HG03354 (cell line): ENCODE results near the gene ICAM1.

Experiments used
- ATAC-seq: cut with Tn5 transposase; IDR thresholded peaks from one replicate; pipeline ENCODE4 v1.9.1; 2021; ENCODE audit warnings: mild to moderate bottlenecking; ENCODE audit not compliant: unreplicated experiment, poor library complexity, severe bottlenecking

Gene ICAM1

DNA sequence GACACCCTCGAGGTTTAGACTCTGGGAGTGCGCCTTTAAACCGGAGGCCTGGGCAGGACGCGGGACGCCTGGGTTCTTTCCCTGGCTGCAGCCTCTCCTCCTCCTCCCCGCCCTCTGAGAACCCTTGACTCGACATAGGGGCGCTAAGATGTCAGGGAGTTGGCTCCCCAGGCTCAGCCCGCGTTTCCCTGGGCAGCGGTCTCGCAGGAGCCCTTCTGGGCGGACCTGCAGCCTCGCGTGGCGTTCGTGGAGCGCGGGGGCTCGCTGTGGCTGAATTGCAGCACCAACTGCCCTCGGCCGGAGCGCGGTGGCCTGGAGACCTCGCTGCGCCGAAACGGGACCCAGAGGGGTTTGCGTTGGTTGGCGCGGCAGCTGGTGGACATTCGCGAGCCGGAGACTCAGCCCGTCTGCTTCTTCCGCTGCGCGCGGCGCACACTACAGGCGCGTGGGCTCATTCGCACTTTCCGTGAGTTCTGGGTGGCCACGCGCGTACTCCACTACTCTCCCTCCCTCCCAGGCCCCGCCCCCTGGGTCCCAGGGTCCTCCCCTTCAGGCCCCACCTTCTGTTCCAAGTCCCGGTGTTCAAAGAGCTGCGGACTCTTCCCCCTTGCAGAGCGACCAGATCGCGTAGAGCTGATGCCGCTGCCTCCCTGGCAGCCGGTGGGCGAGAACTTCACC, 20.1 kb downstream of the ICAM1 start:
- no peak for ATAC-seq

DNA sequence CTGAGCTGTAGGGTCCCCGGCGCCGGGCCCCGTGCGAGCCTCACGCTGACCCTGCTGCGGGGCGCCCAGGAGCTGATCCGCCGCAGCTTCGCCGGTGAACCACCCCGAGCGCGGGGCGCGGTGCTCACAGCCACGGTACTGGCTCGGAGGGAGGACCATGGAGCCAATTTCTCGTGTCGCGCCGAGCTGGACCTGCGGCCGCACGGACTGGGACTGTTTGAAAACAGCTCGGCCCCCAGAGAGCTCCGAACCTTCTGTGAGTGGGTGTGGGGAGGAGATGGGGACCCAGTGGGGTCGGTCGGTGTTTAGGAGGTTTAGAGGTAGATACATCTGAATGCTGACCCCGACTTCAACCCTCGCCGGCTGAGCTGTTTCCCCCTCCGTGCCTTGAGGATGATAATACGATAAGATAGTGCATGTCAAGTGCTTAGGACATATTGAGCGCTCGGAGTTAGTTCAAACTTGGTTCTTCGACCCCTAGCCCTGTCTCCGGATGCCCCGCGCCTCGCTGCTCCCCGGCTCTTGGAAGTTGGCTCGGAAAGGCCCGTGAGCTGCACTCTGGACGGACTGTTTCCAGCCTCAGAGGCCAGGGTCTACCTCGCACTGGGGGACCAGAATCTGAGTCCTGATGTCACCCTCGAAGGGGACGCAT, 20.8 kb downstream of the ICAM1 start:
- ATAC-seq = no peak

- ATAC-seq = peak; percentile 49
These were observed 21.4 kb downstream of the ICAM1 start for GRCh38 chr19:10292206-10292788.

DNA sequence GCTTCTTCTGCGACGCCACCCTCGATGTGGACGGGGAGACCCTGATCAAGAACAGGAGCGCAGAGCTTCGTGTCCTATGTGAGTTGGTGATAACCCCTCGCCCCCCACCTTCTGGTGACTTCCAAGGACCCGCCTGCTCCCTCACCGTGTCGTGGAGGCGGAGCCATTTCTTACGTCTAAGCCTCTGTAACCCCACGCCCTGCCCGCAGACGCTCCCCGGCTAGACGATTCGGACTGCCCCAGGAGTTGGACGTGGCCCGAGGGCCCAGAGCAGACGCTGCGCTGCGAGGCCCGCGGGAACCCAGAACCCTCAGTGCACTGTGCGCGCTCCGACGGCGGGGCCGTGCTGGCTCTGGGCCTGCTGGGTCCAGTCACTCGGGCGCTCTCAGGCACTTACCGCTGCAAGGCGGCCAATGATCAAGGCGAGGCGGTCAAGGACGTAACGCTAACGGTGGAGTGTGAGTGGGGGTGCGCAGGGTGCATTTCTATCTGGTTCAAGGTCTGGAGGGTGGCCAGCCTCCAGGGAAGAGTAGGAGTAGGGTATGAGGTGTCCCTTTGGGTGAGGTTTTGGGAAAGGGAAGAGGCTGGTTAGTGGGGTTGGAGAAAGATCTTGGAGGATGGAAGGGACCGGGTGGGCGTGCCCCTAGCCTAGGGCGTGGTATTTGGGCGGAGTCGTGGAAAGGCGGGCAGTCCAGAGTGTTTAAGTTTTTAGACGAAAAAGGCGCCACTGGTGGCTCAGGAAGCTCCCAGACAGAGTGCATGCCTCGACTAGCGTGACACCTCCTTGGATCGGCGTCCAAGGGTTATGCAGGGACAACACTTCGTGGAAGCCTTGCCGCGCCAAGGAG, 22.1 kb downstream of the ICAM1 start:
- ATAC-seq = no peak

DNA sequence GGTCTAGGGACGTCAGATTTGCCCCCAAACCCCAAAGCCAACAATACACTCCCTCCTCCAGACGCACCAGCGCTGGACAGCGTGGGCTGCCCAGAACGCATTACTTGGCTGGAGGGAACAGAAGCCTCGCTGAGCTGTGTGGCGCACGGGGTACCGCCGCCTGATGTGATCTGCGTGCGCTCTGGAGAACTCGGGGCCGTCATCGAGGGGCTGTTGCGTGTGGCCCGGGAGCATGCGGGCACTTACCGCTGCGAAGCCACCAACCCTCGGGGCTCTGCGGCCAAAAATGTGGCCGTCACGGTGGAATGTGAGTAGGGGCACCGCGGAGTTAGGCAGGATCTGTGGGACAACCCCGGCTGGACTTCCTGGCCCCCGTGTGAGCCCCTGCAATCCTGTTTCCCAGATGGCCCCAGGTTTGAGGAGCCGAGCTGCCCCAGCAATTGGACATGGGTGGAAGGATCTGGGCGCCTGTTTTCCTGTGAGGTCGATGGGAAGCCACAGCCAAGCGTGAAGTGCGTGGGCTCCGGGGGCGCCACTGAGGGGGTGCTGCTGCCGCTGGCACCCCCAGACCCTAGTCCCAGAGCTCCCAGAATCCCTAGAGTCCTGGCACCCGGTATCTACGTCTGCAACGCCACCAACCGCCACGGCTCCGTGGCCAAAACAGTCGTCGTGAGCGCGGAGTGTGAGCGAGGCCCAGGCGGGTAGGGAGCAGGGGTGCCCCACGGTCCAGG, 22.9 kb downstream of the ICAM1 start:
- ATAC-seq = no peak

DNA sequence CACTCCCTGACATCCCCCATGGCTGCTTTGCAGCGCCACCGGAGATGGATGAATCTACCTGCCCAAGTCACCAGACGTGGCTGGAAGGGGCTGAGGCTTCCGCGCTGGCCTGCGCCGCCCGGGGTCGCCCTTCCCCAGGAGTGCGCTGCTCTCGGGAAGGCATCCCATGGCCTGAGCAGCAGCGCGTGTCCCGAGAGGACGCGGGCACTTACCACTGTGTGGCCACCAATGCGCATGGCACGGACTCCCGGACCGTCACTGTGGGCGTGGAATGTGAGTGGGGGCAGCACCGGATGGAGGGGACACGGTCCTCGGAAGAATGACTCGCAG, 23.4 kb downstream of the ICAM1 start:
- ATAC-seq = no peak

GRCh38 chr19:10295305-10295846, 24.5 kb downstream of the ICAM1 start:
- peak; percentile 47 for ATAC-seq

DNA sequence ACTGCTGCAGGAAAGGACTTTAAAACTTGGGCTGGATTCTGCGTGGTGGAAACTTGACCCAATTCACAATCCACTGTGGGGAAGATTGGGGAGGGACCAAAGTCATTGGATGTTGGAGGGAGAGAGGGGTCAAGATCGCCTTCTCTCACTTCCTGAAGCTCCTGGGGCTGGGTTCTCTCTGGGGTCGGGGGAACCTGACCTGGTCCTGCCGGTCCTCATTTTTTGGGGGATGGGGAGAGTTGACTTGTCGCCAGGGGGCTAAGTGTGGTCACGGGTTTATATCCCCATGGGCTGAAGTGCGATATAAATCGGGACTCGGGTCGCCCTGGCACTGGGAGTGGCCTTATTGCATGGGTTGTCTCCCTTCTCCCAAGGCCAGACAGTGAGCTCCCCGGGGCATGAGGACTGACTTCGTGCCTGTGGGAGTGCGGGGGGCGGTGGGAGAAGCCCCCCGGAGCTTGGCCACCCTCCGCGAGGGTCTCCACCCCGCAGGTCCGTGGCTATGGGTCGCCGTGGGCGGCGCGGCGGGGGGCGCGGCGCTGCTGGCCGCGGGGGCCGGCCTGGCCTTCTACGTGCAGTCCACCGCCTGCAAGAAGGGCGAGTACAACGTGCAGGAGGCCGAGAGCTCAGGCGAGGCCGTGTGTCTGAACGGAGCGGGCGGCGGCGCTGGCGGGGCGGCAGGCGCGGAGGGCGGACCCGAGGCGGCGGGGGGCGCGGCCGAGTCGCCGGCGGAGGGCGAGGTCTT, 25.1 kb downstream of the ICAM1 start:
- ATAC-seq = no peak

- ATAC-seq = no peak
These were observed 28.9 kb downstream of the ICAM1 start for GRCh38 chr19:10299545-10300458.

- ATAC-seq = no peak
These were observed 34.4 kb downstream of the ICAM1 start for GRCh38 chr19:10305139-10305806.

- ATAC-seq = no peak
These were observed 35.4 kb downstream of the ICAM1 start for GRCh38 chr19:10306327-10306726.

- ATAC-seq = no peak
These were observed 38.5 kb downstream of the ICAM1 start, which contains the start of gene ZGLP1 for GRCh38 chr19:10309423-10309822. Gene ZGLP1, minus strand, starts transcription at chr19:10309815.

- peak; percentile 80 for ATAC-seq
These were observed 44.7 kb downstream of the ICAM1 start, which contains the start of gene FDX2 for GRCh38 chr19:10315335-10316214. Gene FDX2, minus strand, starts transcription at chr19:10316015. Its CDS starts 19 bp downstream, at chr19:10315996.

- ATAC-seq = no peak
These were observed 45.5 kb downstream of the ICAM1 start for GRCh38 chr19:10316229-10317044.

GRCh38 chr19:10317045-10317856, 46.3 kb downstream of the ICAM1 start:
- ATAC-seq = no peak
